ENCODE data around the gene ZNF319.

GRCh38 chr16:57956270-57956808 is 44.1 kb downstream of the ZNF319 start:
- TF ChIP-seq ATF3 (CRISPR knock-in tag; IDR thresholded peaks at IDR 0.05) (no peak), BCLAF1 (IDR thresholded peaks at IDR 0.05) (no peak), CTCF (CRISPR knock-in tag; IDR thresholded peaks at IDR 0.05) (no peak), MAZ (IDR thresholded peaks at IDR 0.05; ENCODE audit: borderline replicate concordance, low read depth, low read length) (no peak), MAZ (CRISPR knock-in tag; IDR thresholded peaks at IDR 0.05; ENCODE audit: low read depth) (no peak), CREB1 (IDR thresholded peaks at IDR 0.05) (no peak), CREB1 (CRISPR knock-in tag; IDR thresholded peaks at IDR 0.05) (no peak), ZNF329 (CRISPR knock-in tag; IDR thresholded peaks at IDR 0.05; ENCODE audit: low read depth) (no peak), RNF219 (CRISPR knock-in tag; IDR thresholded peaks at IDR 0.05) (no peak), SP140L (CRISPR knock-in tag; IDR thresholded peaks at IDR 0.05; ENCODE audit: borderline replicate concordance) (no peak), ZNF431 (CRISPR knock-in tag; IDR thresholded peaks at IDR 0.05; ENCODE audit: borderline replicate concordance, low read depth) (no peak), RNF2 (conservative IDR thresholded peaks at IDR 0.05; ENCODE audit: low read depth) (no peak), HMGXB4 (CRISPR knock-in tag; IDR thresholded peaks at IDR 0.05; ENCODE audit: borderline replicate concordance in 1 of 2, low read depth in 1 of 2) (no peak), PAWR (CRISPR knock-in tag; IDR thresholded peaks at IDR 0.05; ENCODE audit: borderline replicate concordance) (no peak)
